Measurements from ENCODE around the gene RNF126.

GRCh38 chr19:658916-659839 is 3.8 kb downstream of the RNF126 start:
- no peak for TF ChIP-seq CTCF (IDR thresholded peaks at IDR 0.05; ENCODE audit: low read length)
- TF ChIP-seq EZH2 (IDR thresholded peaks at IDR 0.05; ENCODE audit: borderline replicate concordance, low read length): no peak
